Cardiac fibroblast (primary cell): ENCODE measurements around the gene DUSP23.
A peak's percentile ranks its signal among the peaks of the same experiment; 100 is the strongest.

Experiments used
- DNase-seq, 2 donors: peaks; one replicate each; pipeline versions ENCODE4 v3.0.0 to v3.0.0-alpha.2; 2010; ENCODE audit warnings: low read depth in 2 of 2
- H3K4me3 ChIP-seq, 2 donors: replicated peaks in 1 of 2; 1 replicate in 1 of 2; 2 replicates in 1 of 2; pipeline ENCODE4 v1.5.1; 2011; ENCODE audit warnings: low read depth in 2 of 2, low read length in 2 of 2, mild to moderate bottlenecking in 2 of 2, moderate library complexity in 1 of 2
- CTCF ChIP-seq: IDR thresholded peaks from one replicate; pipeline ENCODE4 v1.5.1; 2011; ENCODE audit warnings: low read depth, mild to moderate bottlenecking, low read length, inconsistent platforms

Gene DUSP23

GRCh38 chr1:159826441-159827101, 45.8 kb downstream of the DUSP23 start, which contains the start of gene SLAMF8:
Gene SLAMF8 (plus strand): TSS chr1:159826873. CDS start chr1:159826899, 26 bp downstream.
- peak in 1 of 2 donors; percentile 50 for DNase-seq
- no peak within 1 kb of the TSS for H3K4me3 ChIP-seq
- TF ChIP-seq CTCF: no peak

- no peak overlapping the region for H3K4me3 ChIP-seq
- no peak for DNase-seq
- TF ChIP-seq CTCF: no peak
Measured at GRCh38 chr1:159827102-159827490, 46.3 kb downstream of the DUSP23 start.

GRCh38 chr1:159827549-159827948, 46.8 kb downstream of the DUSP23 start:
- no peak for TF ChIP-seq CTCF
- H3K4me3 ChIP-seq: no peak overlapping the region
- no peak for DNase-seq

- TF ChIP-seq CTCF: no peak
- peak in 1 of 2 donors; percentile 13 for DNase-seq
- H3K4me3 ChIP-seq: no peak overlapping the region
Measured at GRCh38 chr1:159828176-159828575, 47.4 kb downstream of the DUSP23 start.

GRCh38 chr1:159828581-159829272, 48.0 kb downstream of the DUSP23 start:
- no peak for TF ChIP-seq CTCF
- no peak for DNase-seq
- H3K4me3 ChIP-seq: no peak overlapping the region

- peak; percentile 10 to 28 for DNase-seq
- peak; percentile 34 for TF ChIP-seq CTCF
- H3K4me3 ChIP-seq: no peak overlapping the region
Measured at GRCh38 chr1:159829273-159829634, 48.5 kb downstream of the DUSP23 start.
